SK-N-SH treated with all-trans-retinoic acid at 6 μM for 48 hours (cell line): ENCODE measurements around the gene PLCB2.

Experiments used
- ATAC-seq: fragments of 200-7000 bp; cut with Tn5 transposase; 3 replicates; pipeline ENCODE4 v1.9.1; 2020; ENCODE audit warnings: mild to moderate bottlenecking, moderate library complexity
- ARNTL ChIP-seq: fragments of 450-650 bp; formaldehyde crosslinking; IDR thresholded peaks from 2 replicates; pipeline ENCODE4 v1.5.0; 2020; ENCODE audit warnings: low read depth, mild to moderate bottlenecking, moderate library complexity, borderline replicate concordance
- BACH2 ChIP-seq: fragments of 250-450 bp; sonication (Bioruptor Pico); IDR thresholded peaks from 2 replicates; pipeline ENCODE4 v1.9.0; 2021; ENCODE audit warnings: mild to moderate bottlenecking, borderline replicate concordance
- CSDC2 ChIP-seq: fragments of 250-450 bp; sonication (Bioruptor Pico); IDR thresholded peaks from 2 replicates; pipeline ENCODE4 v1.5.0; 2020; ENCODE audit warnings: mild to moderate bottlenecking, moderate library complexity
- ESRRG ChIP-seq: fragments of 250-450 bp; sonication (Bioruptor Pico); IDR thresholded peaks from 2 replicates; pipeline ENCODE4 v1.6.1; 2021; ENCODE audit warnings: mild to moderate bottlenecking
- ISL1 ChIP-seq: fragments of 250-450 bp; sonication (Bioruptor Pico); IDR thresholded peaks from 2 replicates; pipeline ENCODE4 v2.1.2; 2022; ENCODE audit warnings: mild to moderate bottlenecking, moderate library complexity
- OSR1 ChIP-seq: fragments of 250-450 bp; sonication (Bioruptor Pico); IDR thresholded peaks from 2 replicates; pipeline ENCODE4 v1.8.0; 2022; ENCODE audit warnings: moderate library complexity, mild to moderate bottlenecking, inconsistent platforms
- PATZ1 ChIP-seq: fragments of 250-450 bp; sonication (Bioruptor Pico); IDR thresholded peaks from 2 replicates; pipeline ENCODE4 v1.8.0; 2020; ENCODE audit warnings: mild to moderate bottlenecking, moderate library complexity, borderline replicate concordance
- POU6F1 ChIP-seq: fragments of 250-450 bp; sonication (Bioruptor Pico); IDR thresholded peaks from 2 replicates; pipeline ENCODE4 v1.8.0; 2021; ENCODE audit warnings: low read depth, mild to moderate bottlenecking, moderate library complexity, borderline replicate concordance
- PPARA ChIP-seq: fragments of 250-450 bp; sonication (Bioruptor Pico); IDR thresholded peaks from 2 replicates; pipeline ENCODE4 v1.5.0; 2020; ENCODE audit warnings: mild to moderate bottlenecking, borderline replicate concordance
- RARB ChIP-seq: fragments of 250-450 bp; sonication (Bioruptor Pico); IDR thresholded peaks from 2 replicates; pipeline ENCODE4 v1.8.0; 2021; ENCODE audit warnings: mild to moderate bottlenecking, moderate library complexity
- SNAI2 ChIP-seq: fragments of 250-450 bp; sonication (Bioruptor Pico); IDR thresholded peaks from 2 replicates; pipeline ENCODE4 v1.5.0; 2020; ENCODE audit warnings: mild to moderate bottlenecking, moderate library complexity
- TCF4 ChIP-seq: fragments of 250-450 bp; sonication (Bioruptor Pico); IDR thresholded peaks from 2 replicates; pipeline ENCODE4 v1.8.0; 2021; ENCODE audit warnings: mild to moderate bottlenecking, moderate library complexity, borderline replicate concordance
- TOX ChIP-seq: fragments of 250-450 bp; sonication (Bioruptor Pico); IDR thresholded peaks from 2 replicates; pipeline ENCODE4 v1.8.0; 2021; ENCODE audit warnings: mild to moderate bottlenecking, moderate library complexity, borderline replicate concordance
- ZC3H10 ChIP-seq: fragments of 250-450 bp; sonication (Bioruptor Pico); IDR thresholded peaks from 2 replicates; pipeline ENCODE4 v1.5.1; 2021; ENCODE audit warnings: mild to moderate bottlenecking, moderate library complexity
- ZFP3 ChIP-seq: fragments of 250-450 bp; sonication (Bioruptor Pico); IDR thresholded peaks from 2 replicates; pipeline ENCODE4 v1.5.0; 2020; ENCODE audit warnings: mild to moderate bottlenecking, moderate library complexity
- ZFP30 ChIP-seq: fragments of 450-650 bp; formaldehyde crosslinking; IDR thresholded peaks from 2 replicates; pipeline ENCODE4 v1.5.0; 2022; ENCODE audit warnings: mild to moderate bottlenecking, moderate library complexity
- ZNF8 ChIP-seq: fragments of 450-650 bp; formaldehyde crosslinking; IDR thresholded peaks from 2 replicates; pipeline ENCODE4 v1.5.0; 2020; ENCODE audit warnings: mild to moderate bottlenecking, moderate library complexity
- TF ChIP-seq, protein P1 (sequence below): fragments of 250-450 bp; sonication (Bioruptor Pico); IDR thresholded peaks from 2 replicates; pipeline ENCODE4 v1.5.0; 2020; ENCODE audit warnings: mild to moderate bottlenecking, moderate library complexity
- TF ChIP-seq, protein P2 (sequence below): fragments of 250-450 bp; sonication (Bioruptor Pico); IDR thresholded peaks from 2 replicates; pipeline ENCODE4 v1.5.1; 2021; ENCODE audit warnings: mild to moderate bottlenecking, moderate library complexity
- TF ChIP-seq, protein P3 (sequence below): fragments of 250-450 bp; sonication (Bioruptor Pico); IDR thresholded peaks from 2 replicates; pipeline ENCODE4 v1.5.1; 2020; ENCODE audit warnings: low read depth, mild to moderate bottlenecking, moderate library complexity

Gene PLCB2

DNA sequence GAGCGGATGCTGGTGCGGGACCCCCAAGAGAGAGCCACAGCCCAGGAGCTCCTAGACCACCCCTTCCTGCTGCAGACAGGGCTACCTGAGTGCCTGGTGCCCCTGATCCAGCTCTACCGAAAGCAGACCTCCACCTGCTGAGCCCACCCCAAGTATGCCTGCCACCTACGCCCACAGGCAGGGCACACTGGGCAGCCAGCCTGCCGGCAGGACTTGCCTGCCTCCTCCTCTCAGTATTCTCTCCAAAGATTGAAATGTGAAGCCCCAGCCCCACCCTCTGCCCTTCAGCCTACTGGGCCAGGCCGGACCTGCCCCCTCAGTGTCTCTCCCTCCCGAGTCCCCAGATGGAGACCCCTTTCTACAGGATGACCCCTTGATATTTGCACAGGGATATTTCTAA, 31.8 kb downstream of the PLCB2 start:
- no peak for TF ChIP-seq ESRRG (CRISPR knock-in tag)
- TF ChIP-seq ZFP30 (CRISPR knock-in tag), result no peak
- no peak for TF ChIP-seq BACH2 (CRISPR knock-in tag)
- TF ChIP-seq ARNTL (CRISPR knock-in tag), result no peak
- no peak for TF ChIP-seq TOX
- TF ChIP-seq ZC3H10 (CRISPR knock-in tag), result no peak
- TF ChIP-seq OSR1 (CRISPR knock-in tag), result no peak
- no peak for TF ChIP-seq RARB
- no peak for TF ChIP-seq TCF4 (CRISPR knock-in tag)
- ATAC-seq, result no peak

DNA sequence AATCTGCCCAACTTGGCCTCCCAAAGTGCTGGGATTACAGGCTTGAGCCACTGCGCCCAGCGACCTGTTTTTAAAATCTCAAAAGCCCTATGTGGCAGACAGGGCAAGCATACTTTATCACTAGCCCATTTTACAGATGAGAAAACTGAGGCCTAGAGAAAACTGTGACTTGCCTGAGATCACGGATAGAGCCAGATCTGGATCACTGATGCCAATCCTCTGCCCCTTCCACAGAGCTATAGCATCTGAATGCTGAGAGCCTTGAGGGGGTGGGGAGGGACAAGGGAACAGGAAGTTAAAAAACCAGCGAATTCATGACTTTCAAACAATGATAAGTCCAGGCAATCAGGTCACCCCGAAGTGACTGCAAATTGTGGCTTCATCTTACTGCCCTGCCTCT, 32.2 kb downstream of the PLCB2 start:
- no peak for TF ChIP-seq POU6F1
- TF ChIP-seq CSDC2 (CRISPR knock-in tag), result no peak
- TF ChIP-seq, protein P1, sequence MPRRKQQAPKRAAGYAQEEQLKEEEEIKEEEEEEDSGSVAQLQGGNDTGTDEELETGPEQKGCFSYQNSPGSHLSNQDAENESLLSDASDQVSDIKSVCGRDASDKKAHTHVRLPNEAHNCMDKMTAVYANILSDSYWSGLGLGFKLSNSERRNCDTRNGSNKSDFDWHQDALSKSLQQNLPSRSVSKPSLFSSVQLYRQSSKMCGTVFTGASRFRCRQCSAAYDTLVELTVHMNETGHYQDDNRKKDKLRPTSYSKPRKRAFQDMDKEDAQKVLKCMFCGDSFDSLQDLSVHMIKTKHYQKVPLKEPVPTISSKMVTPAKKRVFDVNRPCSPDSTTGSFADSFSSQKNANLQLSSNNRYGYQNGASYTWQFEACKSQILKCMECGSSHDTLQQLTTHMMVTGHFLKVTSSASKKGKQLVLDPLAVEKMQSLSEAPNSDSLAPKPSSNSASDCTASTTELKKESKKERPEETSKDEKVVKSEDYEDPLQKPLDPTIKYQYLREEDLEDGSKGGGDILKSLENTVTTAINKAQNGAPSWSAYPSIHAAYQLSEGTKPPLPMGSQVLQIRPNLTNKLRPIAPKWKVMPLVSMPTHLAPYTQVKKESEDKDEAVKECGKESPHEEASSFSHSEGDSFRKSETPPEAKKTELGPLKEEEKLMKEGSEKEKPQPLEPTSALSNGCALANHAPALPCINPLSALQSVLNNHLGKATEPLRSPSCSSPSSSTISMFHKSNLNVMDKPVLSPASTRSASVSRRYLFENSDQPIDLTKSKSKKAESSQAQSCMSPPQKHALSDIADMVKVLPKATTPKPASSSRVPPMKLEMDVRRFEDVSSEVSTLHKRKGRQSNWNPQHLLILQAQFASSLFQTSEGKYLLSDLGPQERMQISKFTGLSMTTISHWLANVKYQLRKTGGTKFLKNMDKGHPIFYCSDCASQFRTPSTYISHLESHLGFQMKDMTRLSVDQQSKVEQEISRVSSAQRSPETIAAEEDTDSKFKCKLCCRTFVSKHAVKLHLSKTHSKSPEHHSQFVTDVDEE (CRISPR knock-in tag), result no peak
- no peak for TF ChIP-seq ARNTL (CRISPR knock-in tag)
- TF ChIP-seq ZNF8 (CRISPR knock-in tag), result no peak
- no peak for TF ChIP-seq ZFP3 (CRISPR knock-in tag)
- TF ChIP-seq ZC3H10 (CRISPR knock-in tag), result no peak
- no peak for TF ChIP-seq SNAI2 (CRISPR knock-in tag)
- TF ChIP-seq PATZ1, result no peak
- TF ChIP-seq, all 23 proteins: peak for 0
- no peak for ATAC-seq

GRCh38 chr15:40274350-40275274, 33.1 kb downstream of the PLCB2 start:
- TF ChIP-seq TCF4 (CRISPR knock-in tag), result no peak
- TF ChIP-seq ESRRG (CRISPR knock-in tag), result no peak
- no peak for TF ChIP-seq CSDC2 (CRISPR knock-in tag)
- no peak for TF ChIP-seq ISL1 (CRISPR knock-in tag)
- TF ChIP-seq, protein P2, sequence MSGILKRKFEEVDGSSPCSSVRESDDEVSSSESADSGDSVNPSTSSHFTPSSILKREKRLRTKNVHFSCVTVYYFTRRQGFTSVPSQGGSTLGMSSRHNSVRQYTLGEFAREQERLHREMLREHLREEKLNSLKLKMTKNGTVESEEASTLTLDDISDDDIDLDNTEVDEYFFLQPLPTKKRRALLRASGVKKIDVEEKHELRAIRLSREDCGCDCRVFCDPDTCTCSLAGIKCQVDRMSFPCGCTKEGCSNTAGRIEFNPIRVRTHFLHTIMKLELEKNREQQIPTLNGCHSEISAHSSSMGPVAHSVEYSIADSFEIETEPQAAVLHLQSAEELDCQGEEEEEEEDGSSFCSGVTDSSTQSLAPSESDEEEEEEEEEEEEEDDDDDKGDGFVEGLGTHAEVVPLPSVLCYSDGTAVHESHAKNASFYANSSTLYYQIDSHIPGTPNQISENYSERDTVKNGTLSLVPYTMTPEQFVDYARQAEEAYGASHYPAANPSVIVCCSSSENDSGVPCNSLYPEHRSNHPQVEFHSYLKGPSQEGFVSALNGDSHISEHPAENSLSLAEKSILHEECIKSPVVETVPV (CRISPR knock-in tag), result no peak
- TF ChIP-seq, protein P3, sequence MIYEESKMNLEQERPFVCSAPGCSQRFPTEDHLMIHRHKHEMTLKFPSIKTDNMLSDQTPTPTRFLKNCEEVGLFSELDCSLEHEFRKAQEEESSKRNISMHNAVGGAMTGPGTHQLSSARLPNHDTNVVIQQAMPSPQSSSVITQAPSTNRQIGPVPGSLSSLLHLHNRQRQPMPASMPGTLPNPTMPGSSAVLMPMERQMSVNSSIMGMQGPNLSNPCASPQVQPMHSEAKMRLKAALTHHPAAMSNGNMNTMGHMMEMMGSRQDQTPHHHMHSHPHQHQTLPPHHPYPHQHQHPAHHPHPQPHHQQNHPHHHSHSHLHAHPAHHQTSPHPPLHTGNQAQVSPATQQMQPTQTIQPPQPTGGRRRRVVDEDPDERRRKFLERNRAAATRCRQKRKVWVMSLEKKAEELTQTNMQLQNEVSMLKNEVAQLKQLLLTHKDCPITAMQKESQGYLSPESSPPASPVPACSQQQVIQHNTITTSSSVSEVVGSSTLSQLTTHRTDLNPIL, result no peak
- no peak for TF ChIP-seq OSR1 (CRISPR knock-in tag)
- no peak for TF ChIP-seq RARB
- no peak for TF ChIP-seq ZC3H10 (CRISPR knock-in tag)
- no peak for TF ChIP-seq PATZ1
- no peak for TF ChIP-seq TOX
- no peak for TF ChIP-seq SNAI2 (CRISPR knock-in tag)
- TF ChIP-seq PPARA, result no peak
- no peak for TF ChIP-seq ARNTL (CRISPR knock-in tag)
- ATAC-seq, result peak; percentile 70
